Activated CD8-positive, alpha-beta T cell treated with anti-CD3 and anti-CD28 coated beads, Interleukin-2, amount 10 ng/mL, durations not matched to agents 7 days and 5 days (primary cell): ENCODE results near the gene GRIP2. TPM values are rescaled to one million over a fixed set of nuclear protein-coding genes. Genes with fewer than 3 reads are reported as not detected.

Experiments used
- ATAC-seq: fragments of 150-1000 bp; cut with Tn5 transposase; one replicate; pipeline ENCODE4 v1.10.0; 2021; ENCODE audit warnings: moderate library complexity
- CTCF ChIA-PET: fragments of 350-600 bp; sonication (Branson Sonifier 250); formaldehyde crosslinking; loops from one replicate; lab custom pipeline; 2021; ENCODE audit warnings: antibody characterized with exemption; lab: Charles Lee
- POLR2A ChIA-PET: fragments of 350-600 bp; sonication (Branson Sonifier 250); formaldehyde crosslinking; loops from one replicate; lab custom pipeline; 2021; ENCODE audit warnings: antibody characterized with exemption; lab: Charles Lee
- DNase-seq: peaks from one replicate; pipeline ENCODE4 v3.0.0-alpha.2; 2020
- H3K27ac Mint-ChIP-seq: one replicate; pipeline ENCODE4 v1.8.0; 2021; ENCODE audit warnings: mild to moderate bottlenecking, mixed read lengths
- H3K27me3 Mint-ChIP-seq: one replicate; pipeline ENCODE4 v1.8.0; 2021; ENCODE audit warnings: low read depth, mixed read lengths
- H3K36me3 Mint-ChIP-seq: one replicate; pipeline ENCODE4 v1.8.0; 2021; ENCODE audit warnings: low read depth, mixed read lengths
- H3K4me1 Mint-ChIP-seq: one replicate; pipeline ENCODE4 v1.8.0; 2021; ENCODE audit warnings: low read depth, mixed read lengths
- H3K4me3 Mint-ChIP-seq: one replicate; pipeline ENCODE4 v1.8.0; 2021; ENCODE audit warnings: mild to moderate bottlenecking, mixed read lengths
- H3K9me3 Mint-ChIP-seq: one replicate; pipeline ENCODE4 v1.8.0; 2022; ENCODE audit warnings: mixed read lengths; ENCODE audit not compliant: insufficient read depth
- total RNA-seq, 2 experiments: library from RNA; stranded (reverse); gene quantifications; one replicate each; pipeline ENCODE4 v1.2.3, GENCODE V29; 2021

Gene GRIP2
- total RNA-seq, 2 experiments from 2014 or later = not detected

DNA sequence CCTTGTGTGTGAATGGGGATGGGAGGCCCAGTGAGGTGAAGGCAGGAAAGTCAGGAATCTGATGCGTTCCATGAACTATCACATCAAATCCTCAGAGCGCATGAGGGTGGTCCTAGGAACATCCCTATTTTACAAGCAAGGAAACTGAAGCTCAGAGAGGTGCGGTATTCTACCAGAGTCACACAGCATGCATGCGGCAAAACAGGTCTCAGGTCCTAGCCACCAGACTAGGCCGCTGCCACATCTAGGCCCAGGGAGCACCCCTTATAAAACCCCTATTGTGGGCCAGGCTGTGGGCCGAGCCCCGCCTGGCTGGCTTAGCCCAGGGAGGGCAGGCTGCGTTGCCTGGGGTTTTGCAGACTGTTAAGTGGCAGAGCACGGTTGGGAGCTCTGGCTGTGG is 17.9 kb upstream of the GRIP2 start:
- Mint-ChIP-seq H3K4me3 (no peak overlapping the region), H3K36me3 (no peaks in the 10 kb centered on the region), H3K27ac (no peak overlapping the region), H3K27me3 (peaks cover 29% of the 10 kb centered on the region), H3K4me1 (peaks cover 8% of the 10 kb centered on the region), H3K9me3 (no peaks in the 10 kb centered on the region)
- POLR2A ChIA-PET = no interaction called here
- CTCF ChIA-PET = no interaction called here
- DNase-seq = no peak
- no peak for ATAC-seq

DNA sequence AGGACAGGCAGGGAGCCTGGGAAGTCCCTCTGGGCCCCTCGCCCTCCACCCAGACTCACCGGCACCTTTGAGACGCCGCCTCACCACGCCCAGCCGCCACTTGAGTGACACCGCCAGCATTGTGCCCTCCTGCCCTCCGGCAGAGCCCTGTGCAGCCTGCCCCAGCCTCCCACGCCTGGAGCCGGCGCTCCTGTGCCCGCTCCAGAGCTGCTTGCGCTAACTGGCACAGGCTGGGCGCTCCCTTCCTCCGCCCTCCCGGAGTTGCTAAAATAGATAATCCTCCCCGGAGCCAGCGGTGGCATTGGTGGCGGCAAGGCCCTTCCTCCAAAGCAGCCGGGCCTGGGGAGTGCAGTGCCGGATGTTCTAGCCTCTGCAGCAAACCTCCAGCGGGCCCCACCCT is 15.7 kb upstream of the GRIP2 start:
- ATAC-seq (peak; percentile 42), DNase-seq (no peak)
- no peak overlapping the region for H3K27ac Mint-ChIP-seq
- H3K36me3 Mint-ChIP-seq = no peaks in the 10 kb centered on the region
- no peaks in the 10 kb centered on the region for H3K9me3 Mint-ChIP-seq
- H3K4me1 Mint-ChIP-seq = peaks cover 8% of the 10 kb centered on the region
- H3K27me3 Mint-ChIP-seq = peaks cover 24% of the 10 kb centered on the region
- CTCF ChIA-PET = no interaction called here
- H3K4me3 Mint-ChIP-seq = no peak overlapping the region
- POLR2A ChIA-PET = no interaction called here

DNA sequence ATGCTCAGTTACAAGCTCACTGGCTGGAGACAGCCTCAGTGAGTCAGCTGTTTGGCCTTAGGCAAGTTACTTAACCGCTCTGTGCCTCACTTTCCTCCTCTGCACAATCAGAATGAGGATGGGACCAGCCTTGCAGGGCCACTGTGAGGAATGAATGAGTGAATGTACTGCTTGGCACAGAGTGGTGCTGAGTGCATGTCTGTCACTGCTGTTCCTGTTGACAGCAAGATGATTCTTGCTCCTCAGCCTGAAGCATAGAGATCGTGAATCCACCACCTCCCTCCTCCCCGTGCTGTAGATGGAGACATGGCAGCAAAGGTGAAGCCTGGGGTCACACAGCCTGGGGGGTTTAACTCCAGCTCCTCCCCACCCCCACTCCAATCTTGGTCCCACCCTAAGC is 14.6 kb upstream of the GRIP2 start:
- peaks cover 22% of the 10 kb centered on the region for H3K27me3 Mint-ChIP-seq
- H3K4me3 Mint-ChIP-seq = no peak overlapping the region
- no peak overlapping the region for H3K27ac Mint-ChIP-seq
- ATAC-seq (no peak), DNase-seq (no peak)
- no peaks in the 10 kb centered on the region for H3K36me3 Mint-ChIP-seq
- POLR2A ChIA-PET = interaction anchor here (0.6 kb wide), 1 partner anchor 306 kb away, joined by 3 read pairs; no protein-coding TSS in a partner anchor
- no peaks in the 10 kb centered on the region for H3K9me3 Mint-ChIP-seq
- H3K4me1 Mint-ChIP-seq = peaks cover 8% of the 10 kb centered on the region
- CTCF ChIA-PET = no interaction called here

DNA sequence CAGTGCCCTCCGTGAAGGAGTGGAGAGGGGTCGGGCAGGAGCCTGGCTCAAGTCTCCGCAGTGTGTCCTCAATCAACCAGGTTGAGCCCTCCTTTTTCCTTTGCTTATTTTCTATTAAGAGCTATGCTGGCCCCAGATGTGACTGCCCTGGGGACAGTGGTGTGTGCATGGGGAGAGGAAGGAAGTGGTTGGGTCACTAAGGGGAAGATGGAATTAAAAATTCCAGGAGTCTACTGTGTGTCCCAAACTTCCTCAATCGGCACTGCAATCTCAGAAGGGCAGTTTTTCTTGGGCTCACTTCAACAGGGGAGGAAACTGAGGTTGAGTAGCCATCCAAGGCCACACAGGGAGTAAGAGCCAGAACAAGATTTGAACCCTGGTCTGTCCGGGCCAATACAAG is 13.7 kb upstream of the GRIP2 start:
- Mint-ChIP-seq H3K4me3 (no peak overlapping the region), H3K4me1 (peaks cover 8% of the 10 kb centered on the region), H3K27me3 (peaks cover 25% of the 10 kb centered on the region), H3K9me3 (no peaks in the 10 kb centered on the region), H3K36me3 (no peaks in the 10 kb centered on the region), H3K27ac (no peak overlapping the region)
- ChIA-PET CTCF (interaction anchor here (1.2 kb wide), 1 partner anchor 228 kb away, joined by 3 read pairs; no protein-coding TSS in a partner anchor), POLR2A (interaction anchor here (0.6 kb wide), 1 partner anchor 307 kb away, joined by 3 read pairs; no protein-coding TSS in a partner anchor)
- DNase-seq = no peak
- ATAC-seq = no peak

DNA sequence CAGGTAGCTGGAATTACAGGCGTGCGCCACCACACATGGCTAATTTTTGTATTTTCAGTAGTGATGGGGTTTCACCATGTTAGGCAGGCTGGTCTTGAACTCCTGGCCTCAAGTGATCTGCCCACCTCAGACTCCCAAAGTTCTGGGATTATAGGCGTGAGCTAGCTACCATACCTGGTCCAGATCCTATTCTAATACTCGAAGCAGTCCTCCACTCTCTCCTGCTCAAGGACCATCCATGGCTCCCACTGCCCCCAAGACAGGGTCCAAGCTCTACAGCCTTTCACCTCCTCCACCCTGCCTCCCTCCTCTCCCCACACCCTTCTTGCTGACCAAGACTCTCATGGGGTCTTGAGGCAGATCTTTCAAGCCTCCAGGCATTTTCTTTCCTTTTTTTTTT is 12.6 kb upstream of the GRIP2 start:
- Mint-ChIP-seq H3K4me1 (peaks cover 8% of the 10 kb centered on the region), H3K36me3 (no peaks in the 10 kb centered on the region), H3K27ac (no peak overlapping the region), H3K9me3 (no peaks in the 10 kb centered on the region), H3K27me3 (peaks cover 30% of the 10 kb centered on the region), H3K4me3 (no peak overlapping the region)
- DNase-seq = no peak
- POLR2A ChIA-PET = no interaction called here
- CTCF ChIA-PET = interaction anchor here (1.2 kb wide), 1 partner anchor 229 kb away, joined by 3 read pairs; no protein-coding TSS in a partner anchor
- ATAC-seq = no peak

DNA sequence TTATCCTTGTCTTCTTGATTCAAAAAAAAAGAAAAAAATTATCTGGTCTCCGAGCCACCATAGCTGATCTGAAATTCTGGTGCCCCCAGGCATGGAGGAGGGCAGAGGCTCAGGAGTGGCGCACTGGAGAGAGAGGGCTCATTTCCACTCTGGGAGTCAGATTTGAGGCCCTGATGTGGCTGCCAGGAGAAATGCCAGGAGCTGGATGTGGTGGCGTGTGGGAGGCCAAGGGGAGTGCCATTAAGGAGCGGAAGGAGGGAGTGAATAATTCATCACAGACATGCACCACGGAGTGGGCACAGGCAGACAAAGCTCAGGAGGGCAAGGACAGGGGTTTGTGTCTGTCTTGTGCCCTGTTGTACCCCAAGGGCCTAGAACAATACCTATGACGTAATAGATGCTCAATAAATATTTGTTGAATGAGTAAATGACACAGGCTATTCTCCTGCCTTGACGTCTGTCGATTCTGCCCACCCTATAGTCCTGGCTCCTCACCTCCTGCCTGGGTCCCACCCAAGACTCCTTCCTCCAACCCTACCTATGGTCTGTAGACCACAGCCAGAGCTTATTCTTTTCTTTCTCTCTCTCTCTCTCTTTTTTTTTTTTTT is 12.0 kb upstream of the GRIP2 start:
- Mint-ChIP-seq H3K9me3 (no peaks in the 10 kb centered on the region), H3K4me3 (no peak overlapping the region), H3K36me3 (no peaks in the 10 kb centered on the region), H3K4me1 (peaks cover 5% of the 10 kb centered on the region), H3K27ac (no peak overlapping the region), H3K27me3 (peaks cover 34% of the 10 kb centered on the region)
- ChIA-PET CTCF (no interaction called here), POLR2A (no interaction called here)
- ATAC-seq = no peak
- DNase-seq = no peak

DNA sequence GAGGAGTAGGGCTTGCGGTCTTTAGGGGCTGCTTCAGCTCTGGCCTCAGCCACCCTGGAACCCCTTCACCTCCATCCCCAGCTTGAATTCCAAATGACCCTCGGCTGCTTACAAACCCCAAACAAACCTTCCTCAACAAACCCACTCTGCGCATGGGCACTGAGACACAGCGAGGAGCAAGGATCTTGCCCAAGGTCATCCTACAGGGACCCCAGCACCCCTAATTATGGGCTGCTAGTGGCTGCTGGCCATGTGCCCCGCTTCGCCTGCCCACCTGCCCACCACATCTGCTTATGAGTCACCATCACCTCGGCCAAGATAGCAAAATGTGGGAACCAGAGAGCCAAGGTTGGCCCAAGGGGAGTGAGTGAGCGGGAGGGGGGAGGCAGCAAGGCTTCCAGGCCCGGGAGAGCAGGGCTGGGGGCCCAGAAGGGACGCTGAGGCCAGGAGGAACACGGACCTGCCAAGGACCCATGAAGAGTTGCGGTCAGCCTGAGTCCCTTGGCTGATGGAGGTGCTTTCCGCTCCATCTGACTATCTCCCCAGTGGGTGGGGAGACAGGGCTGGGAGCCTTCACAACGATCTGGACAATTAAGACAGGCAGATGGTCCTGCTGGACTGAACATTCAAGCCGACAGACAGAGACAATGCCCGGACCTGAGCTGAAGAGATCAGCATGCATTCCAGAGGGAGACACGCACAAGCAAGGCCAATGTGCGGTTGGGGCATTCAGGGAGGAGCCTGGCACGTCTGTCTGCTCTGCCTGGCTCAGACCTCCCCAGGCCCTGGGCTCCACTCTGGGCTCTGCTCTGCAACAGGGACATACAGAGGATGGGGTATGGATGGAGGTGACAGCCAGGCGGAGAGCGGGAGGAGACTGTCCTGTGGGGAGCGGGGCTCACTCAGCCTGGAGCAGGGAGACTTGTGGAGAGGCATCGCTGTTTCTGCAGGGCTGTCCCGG is 10.8 kb upstream of the GRIP2 start:
- H3K27ac Mint-ChIP-seq = no peak overlapping the region
- H3K4me3 Mint-ChIP-seq = no peak overlapping the region
- H3K4me1 Mint-ChIP-seq = peaks cover 1% of the 10 kb centered on the region
- ChIA-PET POLR2A (no interaction called here), CTCF (interaction anchor here (1.0 kb wide), 1 partner anchor 42 kb away, joined by 3 read pairs; no protein-coding TSS in a partner anchor)
- DNase-seq (no peak), ATAC-seq (no peak)
- no peaks in the 10 kb centered on the region for H3K36me3 Mint-ChIP-seq
- H3K27me3 Mint-ChIP-seq = peaks cover 33% of the 10 kb centered on the region
- no peaks in the 10 kb centered on the region for H3K9me3 Mint-ChIP-seq

DNA sequence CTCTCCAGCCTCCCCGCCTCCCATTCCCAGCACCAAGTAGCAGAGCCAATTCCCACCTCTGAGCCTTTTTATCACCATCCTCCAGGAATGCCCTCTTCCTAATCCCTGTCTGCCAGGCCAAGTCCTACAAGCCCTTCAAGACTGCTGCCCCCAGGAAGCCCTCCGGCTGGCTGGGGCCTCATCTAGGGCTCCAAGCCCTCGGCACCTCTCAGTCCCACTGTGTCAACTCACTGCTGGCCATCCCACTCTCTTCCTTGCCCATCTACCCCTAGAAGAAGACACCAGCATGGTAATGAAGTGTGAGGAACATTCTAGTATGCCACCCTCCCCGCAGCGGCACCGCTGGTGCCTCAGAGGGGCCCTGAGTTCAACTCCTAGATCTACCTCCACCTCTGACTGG is 10.0 kb upstream of the GRIP2 start:
- Mint-ChIP-seq H3K9me3 (no peaks in the 10 kb centered on the region), H3K4me1 (no peaks in the 10 kb centered on the region), H3K4me3 (no peak overlapping the region), H3K27ac (no peak overlapping the region), H3K36me3 (no peaks in the 10 kb centered on the region), H3K27me3 (peaks cover 27% of the 10 kb centered on the region)
- DNase-seq (no peak), ATAC-seq (no peak)
- POLR2A ChIA-PET = interaction anchor here (0.6 kb wide), 1 partner anchor 42 kb away, joined by 3 read pairs; no protein-coding TSS in a partner anchor
- CTCF ChIA-PET = interaction anchor here (1.0 kb wide), 2 partner anchors 58 to 118 kb away, joined by 3 read pairs; no protein-coding TSS in a partner anchor

DNA sequence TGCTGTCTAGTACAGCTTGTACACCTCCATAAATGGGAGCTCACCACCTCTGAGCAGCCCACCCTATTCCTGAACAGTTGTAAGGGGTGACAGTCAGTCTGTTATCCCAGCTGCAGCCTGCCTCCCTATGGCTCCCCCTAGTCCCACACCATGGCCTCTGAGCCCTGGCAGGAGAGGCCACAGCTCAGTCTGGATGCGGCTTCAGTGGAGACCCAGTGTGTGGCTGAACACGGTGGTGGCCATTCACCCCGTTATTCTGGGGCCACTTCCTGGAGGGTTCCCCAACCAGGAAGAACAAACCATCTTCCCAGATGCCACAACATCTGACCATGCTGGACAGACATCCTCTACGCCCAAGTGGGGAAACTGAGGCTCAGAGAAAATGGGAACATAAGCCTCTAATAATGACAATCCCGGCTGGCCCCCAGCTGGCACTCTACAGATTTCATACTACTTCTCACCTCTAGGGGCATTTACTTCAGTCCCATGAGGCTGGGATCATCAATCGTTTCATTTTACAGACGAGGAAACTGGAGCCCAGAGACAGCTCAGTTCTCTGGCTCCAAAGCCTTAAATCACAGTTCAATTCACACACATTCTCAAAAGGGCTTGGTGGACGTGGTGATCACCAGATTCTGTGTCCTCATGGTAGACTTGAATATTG is 9.2 kb upstream of the GRIP2 start:
- peak; percentile 46 for ATAC-seq
- no peak overlapping the region for H3K27ac Mint-ChIP-seq
- no peaks in the 10 kb centered on the region for H3K36me3 Mint-ChIP-seq
- peaks cover 21% of the 10 kb centered on the region for H3K27me3 Mint-ChIP-seq
- ChIA-PET POLR2A (interaction anchor here (0.6 kb wide), 1 partner anchor 43 kb away, joined by 3 read pairs; no protein-coding TSS in a partner anchor), CTCF (interaction anchor here (1.0 to 3.8 kb wide), 4 partner anchors 40 to 288 kb away, joined by 3 to 13 read pairs (median 4); no protein-coding TSS in a partner anchor)
- no peak for DNase-seq
- no peaks in the 10 kb centered on the region for H3K9me3 Mint-ChIP-seq
- no peak overlapping the region for H3K4me3 Mint-ChIP-seq
- H3K4me1 Mint-ChIP-seq = no peaks in the 10 kb centered on the region

DNA sequence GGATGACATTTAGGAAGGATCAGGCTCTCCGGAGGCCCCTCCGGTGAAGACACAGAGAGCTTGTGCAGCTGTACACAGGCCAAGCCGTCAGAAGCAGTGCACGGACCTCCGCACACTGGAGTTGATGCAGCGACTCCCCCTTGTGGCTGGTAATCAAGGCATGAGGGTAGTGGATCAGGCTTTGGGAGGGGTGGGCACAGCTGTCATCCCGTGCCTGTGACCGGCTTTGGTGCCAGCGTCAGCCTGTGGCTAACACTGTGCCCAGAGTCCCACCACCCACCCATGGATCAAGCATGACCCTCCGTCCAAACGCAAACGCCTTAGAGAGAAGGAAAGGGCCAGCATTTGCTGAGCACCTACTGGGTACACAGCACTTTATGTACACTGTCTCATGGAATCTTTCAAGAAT is 8.2 kb upstream of the GRIP2 start:
- Mint-ChIP-seq H3K9me3 (no peaks in the 10 kb centered on the region), H3K36me3 (no peaks in the 10 kb centered on the region), H3K4me3 (no peak overlapping the region), H3K27me3 (peaks cover 18% of the 10 kb centered on the region), H3K4me1 (no peaks in the 10 kb centered on the region), H3K27ac (no peak overlapping the region)
- ATAC-seq (peak; percentile 80), DNase-seq (peak; percentile 55)
- ChIA-PET POLR2A (no interaction called here), CTCF (interaction anchor here (0.9 to 3.8 kb wide), 5 partner anchors 39 to 373 kb away, joined by 3 to 13 read pairs (median 3); no protein-coding TSS in a partner anchor)

DNA sequence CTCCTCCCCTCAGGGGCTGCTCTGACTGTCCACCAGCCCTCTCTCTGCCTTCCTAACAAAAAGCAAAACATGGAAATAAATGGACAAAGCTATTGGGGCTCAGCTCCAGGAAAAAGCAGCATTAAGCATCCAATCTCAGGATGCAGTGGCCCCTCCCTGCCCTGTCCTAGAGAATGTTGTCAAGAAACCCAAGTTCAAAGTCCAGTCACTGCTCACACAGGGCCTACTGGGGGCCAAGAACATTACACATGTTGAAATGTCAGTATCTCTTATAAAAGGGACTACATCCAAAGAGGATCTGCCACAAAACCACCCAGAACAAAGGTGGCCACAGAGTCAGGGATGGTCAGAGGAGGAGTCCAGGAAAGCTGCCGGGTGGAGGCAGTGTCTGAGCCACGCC is 7.6 kb upstream of the GRIP2 start:
- ChIA-PET POLR2A (no interaction called here), CTCF (interaction anchor here (0.9 to 3.8 kb wide), 4 partner anchors 38 to 374 kb away, joined by 3 to 13 read pairs (median 3); no protein-coding TSS in a partner anchor)
- Mint-ChIP-seq H3K36me3 (no peaks in the 10 kb centered on the region), H3K9me3 (no peaks in the 10 kb centered on the region), H3K4me3 (no peak overlapping the region), H3K27me3 (peaks cover 18% of the 10 kb centered on the region), H3K27ac (no peak overlapping the region), H3K4me1 (no peaks in the 10 kb centered on the region)
- no peak for DNase-seq
- ATAC-seq = no peak
